ENCODE results near the gene ZNF597.

The ZNF597 gene

DNA sequence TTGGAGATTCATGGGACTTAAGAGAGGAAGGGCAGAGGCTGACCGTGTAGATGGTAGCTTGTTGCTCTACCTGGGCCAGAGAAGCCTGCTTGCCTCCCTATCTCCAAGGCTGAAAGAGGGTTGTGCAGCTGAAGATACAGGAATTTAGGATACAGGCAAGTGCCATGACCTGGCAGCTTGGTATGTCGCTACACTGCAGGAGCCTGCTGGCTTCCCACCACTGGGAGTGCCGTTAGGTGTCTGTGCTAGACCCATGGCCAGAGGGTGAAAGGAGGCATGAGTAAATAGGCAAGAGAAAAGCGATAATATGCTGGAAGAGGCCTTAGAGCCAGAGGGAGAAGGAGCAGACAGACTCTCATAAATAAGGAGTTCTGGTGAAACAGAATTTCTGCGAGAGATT is 10.8 kb upstream of the ZNF597 start:
- no peak for DNase-seq

DNA sequence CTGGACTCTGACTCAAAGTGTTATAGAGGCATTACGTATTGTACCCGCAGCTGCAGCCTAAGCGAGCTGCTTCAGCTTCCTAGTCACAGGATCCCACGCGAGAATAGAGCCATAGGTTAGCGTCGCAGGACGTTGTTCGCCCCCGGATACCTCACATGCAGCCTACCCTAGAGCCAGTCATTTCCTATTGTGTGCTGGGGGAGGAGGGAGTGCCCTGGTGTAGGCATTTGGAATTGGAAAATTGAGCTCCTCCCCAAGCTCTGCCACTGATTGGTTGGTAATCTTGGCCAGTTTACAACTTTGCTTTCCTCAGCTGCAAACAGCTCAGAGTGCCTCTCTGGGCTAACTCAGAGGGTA is 706 bp upstream of the ZNF597 start:
- DNase-seq = peak; percentile 15 to 27

DNA sequence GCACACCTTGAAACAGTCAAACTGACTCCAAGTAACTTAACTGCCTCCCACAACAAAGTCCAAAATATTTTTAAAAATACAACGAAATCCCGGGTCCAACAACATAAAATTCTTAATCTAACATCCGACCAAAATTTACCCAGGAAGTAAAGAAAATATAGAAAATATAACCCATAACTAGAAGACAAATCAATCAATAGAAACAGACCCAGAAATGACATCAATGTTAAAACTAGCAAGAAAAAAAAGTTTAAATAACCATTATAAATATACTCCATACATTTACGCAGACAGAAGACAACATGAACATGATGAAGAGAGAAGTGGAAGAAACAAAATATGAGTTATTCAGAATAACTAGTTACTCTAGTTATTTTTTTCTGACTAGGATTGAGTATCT is 3.7 kb downstream of the ZNF597 start:
- DNase-seq = no peak

DNA sequence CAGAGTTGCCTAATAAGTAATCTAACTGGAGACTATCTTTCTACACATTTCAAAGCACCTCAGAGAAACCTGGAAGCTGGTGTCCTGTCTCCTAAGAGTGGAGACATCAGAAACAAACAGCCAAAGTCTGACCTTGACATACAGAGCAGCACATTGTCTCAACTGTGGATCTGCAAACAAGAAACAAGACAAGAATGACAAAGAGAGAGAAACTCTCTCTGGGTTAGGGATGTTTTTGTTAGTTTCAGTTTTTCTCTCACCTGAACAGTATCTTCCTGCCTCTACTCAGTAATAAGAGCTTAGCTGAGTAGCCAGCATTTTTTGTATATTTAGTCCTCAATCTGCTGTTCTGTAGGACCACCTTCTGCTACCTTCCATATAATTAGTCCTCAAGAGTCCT is 8.9 kb downstream of the ZNF597 start:
- DNase-seq = no peak

DNA sequence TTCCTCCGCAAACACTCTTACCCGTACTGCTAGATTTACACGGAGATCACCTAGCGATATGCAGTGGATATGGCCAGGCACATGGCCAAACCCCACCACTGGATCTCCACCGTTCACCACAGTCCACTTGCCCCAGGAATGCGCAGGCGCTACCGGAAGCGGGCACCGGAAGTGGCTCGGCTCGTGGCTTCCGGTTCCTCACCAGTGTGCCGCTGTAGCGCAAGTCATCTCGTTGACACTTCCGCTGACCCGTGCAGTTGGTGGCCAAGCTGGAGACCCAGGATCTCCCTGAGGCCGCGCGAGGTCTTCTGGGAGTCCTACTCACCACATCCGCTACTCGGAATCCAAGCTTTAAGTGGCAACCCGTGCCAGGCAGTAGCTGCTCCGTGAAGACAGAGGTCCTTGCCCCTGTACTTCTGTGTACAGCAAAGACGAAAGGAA is 11.5 kb downstream of the ZNF597 start:
- peak; percentile 46 to 54 for DNase-seq

DNA sequence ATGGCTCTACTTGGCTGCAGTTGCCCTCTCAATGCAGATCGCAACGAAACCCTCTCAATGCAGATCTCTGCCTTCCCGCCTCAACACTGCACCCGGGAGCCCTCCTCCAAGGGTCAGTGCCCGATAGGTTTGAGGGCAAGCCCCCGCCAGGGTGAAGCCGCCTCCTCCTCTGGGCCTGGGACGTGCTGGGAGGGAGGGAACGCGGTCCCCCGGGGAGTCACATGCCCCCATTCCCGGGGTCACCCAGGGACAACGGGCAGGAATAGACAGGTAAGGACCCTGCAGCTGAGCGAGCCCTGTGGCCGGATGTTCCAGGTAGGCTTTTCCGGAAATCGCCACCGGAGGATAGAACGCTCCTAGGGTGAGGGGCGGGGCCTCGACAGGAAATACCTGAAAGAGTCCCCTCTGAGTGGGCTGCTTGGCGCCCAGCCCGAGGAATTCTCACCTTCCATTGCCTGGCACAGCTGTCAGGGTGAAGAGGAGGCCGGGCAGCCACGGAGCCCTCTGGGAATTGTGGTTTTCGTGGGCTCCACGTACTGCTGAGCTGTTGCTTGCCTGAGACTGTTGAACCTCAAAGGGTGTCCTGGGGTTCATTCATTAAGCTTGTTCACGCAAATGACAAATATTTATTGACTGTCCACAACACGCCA is 29.4 kb downstream of the ZNF597 start:
- DNase-seq = no peak

DNA sequence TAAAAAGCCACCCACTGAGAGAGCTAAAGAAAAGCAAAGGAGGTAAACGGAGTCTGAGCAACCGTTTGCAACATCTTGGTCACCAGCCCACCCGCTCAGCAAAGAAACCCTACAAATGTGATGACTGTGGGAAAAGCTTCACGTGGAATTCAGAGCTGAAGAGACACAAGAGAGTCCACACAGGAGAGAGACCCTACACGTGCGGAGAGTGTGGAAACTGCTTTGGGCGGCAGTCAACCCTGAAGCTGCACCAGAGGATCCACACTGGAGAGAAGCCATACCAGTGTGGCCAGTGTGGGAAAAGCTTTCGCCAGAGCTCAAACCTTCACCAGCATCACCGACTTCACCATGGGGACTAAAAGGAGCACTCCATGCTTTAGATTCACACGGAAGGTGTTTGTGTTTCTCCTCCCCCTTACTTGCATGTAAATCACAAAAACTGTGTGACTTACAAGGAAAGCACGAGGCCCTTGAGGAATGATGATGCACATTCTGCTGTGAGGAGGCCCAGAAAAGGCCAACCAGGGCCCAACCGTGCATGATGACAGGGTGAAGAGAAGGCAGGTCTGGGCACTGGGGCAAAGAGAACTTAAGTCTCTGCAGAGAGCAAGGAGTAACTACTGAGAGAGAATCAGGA is 34.6 kb downstream of the ZNF597 start:
- no peak for DNase-seq

DNA sequence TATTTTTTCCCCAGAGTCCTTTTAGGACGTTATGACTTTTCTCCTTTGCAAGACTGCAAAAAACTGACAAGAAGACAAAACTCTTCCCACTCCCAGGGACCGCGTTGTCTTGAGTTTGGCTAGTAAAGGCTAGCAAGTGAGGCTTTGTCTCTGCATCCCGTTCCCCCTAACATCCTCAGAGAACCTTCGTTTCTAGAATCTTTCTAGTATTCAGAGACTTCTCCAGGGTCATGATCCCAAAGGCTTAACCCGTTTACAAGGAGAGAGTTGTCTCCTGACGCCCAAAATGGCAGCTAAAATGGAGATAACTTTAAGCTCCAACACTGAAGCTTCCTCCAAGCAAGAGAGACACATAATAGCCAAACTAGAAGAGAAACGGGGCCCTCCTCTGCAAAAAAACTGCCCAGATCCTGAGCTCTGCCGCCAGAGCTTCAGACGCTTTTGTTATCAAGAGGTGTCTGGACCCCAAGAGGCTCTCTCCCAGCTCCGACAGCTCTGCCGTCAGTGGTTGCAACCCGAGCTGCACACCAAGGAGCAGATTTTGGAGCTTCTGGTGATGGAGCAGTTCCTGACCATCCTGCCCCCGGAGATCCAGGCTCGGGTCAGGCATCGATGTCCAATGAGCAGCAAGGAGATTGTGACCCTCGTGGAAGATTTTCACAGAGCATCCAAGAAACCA is 41.4 kb downstream of the ZNF597 start:
- DNase-seq = no peak

DNA sequence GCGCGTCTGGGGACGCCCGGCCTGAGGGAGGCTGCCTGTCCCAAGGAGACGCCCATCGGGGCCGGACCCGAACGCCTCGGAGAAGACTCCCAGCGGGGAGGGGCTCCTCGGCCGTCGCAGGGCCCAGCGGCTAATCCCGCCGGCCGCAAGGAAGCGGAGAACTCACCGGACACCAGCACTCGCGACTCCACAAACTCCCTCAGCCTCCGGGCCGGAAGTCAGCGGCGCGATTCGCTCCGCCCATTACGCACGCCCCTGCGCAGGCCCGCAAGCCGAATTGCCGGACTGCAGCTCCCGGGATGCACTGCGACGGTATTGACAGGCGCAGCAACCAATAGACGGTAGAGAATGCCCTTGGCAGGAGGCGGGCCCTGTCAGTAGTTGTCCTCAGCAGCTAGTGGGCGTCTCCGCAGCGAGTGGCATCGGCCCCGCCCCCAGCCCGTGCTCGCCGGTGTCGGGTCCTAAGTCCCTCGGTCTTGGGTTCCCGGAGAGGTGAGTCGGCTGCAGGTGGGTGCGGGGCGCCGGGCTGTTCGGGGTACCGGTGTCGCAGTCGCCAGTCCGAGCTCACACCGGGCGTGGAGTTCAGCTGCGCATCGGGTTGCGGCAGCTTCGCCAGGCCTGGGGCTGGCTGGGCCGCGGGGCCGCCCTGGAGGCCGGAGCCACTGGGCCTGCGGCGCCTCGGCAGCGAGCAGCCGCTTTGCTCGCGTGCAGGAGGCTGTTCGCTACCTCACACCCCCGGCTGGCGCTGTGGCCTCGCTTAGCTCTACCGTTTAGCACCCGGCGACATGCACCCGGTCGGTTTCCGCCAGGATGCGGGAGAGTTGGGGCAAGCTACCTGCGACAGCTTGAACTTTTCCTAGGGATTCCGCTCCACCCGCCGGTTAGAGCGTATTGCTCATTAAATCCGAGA is 42.3 kb downstream of the ZNF597 start, which contains the start of the genes ZNF174 and ZSCAN32:
Gene ZNF174 (plus strand): TSS at position 437 of the 910 bp plus-strand sequence. CDS start 790 bp downstream, outside the sequence.
Gene ZSCAN32 (minus strand): TSS at position 226 of the 910 bp plus-strand sequence. CDS start 3,447 bp downstream, outside the sequence.
- peak; percentile 98 for DNase-seq

DNA sequence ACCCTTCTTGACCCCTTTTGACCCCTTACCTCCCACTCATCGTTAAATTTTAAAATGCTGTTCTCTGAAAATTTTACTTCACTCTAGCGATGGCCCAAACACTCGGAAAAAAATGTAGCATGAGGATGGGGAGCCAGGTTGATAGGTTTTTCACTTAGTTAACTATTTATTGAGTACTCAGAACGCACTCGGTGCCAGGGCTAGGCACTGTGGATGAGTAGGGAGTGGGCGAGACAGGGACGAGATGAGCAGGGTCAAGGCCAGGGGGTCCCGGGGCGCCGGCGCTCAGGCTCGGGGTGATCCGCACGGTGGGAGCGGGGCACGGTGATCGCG is 42.9 kb downstream of the ZNF597 start:
- DNase-seq = no peak

DNA sequence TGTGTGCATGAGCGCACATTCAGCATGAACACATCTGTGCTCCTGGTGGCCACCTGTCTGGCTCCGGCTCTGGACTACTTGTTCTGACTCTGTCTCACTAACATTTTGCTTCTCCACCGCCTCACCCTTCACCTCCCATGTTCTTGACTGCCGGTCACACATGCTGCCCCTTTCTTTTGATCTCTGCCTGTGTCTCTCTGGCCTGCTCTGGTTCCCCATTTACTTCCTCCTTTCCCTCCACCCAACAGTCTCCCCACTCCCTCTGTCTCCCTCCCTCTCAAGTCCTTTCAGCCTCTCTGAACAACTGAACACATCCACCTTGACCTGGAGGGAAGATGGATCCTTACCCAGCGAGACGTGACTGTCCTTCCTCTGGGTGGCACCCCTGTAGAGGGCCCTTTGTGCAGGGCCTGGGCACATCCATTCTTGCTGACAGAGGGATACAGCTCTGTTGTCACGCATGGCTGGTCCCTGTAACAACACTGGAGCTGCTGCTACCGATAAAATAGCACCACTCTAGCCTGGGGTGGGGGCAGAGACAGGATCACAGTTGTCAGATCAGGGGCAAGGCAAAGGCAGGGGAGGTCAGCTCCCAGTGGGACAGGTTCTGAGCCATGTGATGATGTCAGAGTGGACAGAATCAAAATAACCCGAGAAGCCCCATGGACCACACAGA is 53.5 kb downstream of the ZNF597 start:
- no peak for DNase-seq

DNA sequence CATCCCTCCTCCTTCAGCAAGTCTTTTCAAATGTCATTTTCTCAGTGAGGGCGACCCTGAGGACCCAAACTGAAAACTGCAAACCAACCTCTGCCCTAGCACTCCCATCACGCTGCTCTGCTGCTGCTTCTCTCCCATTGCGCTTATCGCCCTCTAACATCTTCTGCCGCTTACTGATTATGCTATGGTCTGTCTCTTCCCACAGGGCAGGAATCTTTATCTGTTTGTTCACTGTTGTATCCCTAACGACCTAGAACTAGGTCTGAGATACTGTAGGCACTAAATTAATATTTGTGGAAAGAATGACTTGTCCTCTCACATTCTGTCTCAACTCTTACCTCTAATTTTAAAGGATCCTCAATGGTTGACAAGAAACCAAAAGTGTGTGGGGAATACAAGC is 55.0 kb downstream of the ZNF597 start:
- DNase-seq = no peak

DNA sequence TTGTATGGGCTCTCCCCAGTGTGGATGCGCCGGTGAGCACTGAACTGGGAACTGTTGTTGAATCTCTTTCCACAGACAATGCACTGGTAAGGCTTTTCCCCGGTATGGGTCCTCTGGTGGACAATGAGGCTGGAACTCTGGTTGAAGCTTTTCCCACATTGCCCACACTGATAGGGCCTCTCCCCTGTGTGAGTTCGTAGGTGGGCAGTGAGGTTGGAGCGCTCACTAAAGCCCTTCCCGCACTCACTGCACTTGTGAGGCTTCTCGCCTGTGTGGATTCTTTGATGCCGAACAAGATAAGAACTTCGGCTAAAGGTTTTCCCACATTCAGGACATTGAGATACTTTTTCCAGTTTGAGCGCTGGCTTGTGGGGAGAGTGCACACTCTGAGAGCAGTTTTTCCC is 60.3 kb downstream of the ZNF597 start:
- DNase-seq = no peak

Data from stimulated activated CD4-positive, alpha-beta T cell treated with anti-CD3 and anti-CD28 coated beads, Interleukin-2, amount 100 ng/mL, for 48 hours (primary cell).